Right lobe of liver (tissue), 4 donors: Measurements from ENCODE around the gene SLC1A3.

Source experiments
- CTCF ChIP-seq, 4 donors: fragments of 200-600 bp in 3 of 4; fragments of 450-650 bp in 1 of 4; IDR thresholded peaks; one replicate each; pipeline versions ENCODE4 v1.5.1 to v1.8.0; 2016 to 2022; ENCODE audit warnings: antibody characterized with exemption in 4 of 4, mild to moderate bottlenecking in 2 of 4
- POLR2A ChIP-seq: fragments of 450-650 bp; IDR thresholded peaks from one replicate; pipeline ENCODE4 v1.6.1; 2017; ENCODE audit warnings: antibody characterized with exemption, mild to moderate bottlenecking
- donor health status: DM: no; HTN: no; CAD: no.
- donor health status: DM: no; HTN: no; CAD: no.
- donor health status: DM: no; HTN: yes; CAD: no.

- TF ChIP-seq CTCF (IDR thresholded peaks at IDR 0.05) (no peak), POLR2A (no peak)
Observed at GRCh38 chr5:36708996-36709395, 102.6 kb downstream of the SLC1A3 start.
